ENCODE measurements around the gene FSD1L.

Gene FSD1L

DNA sequence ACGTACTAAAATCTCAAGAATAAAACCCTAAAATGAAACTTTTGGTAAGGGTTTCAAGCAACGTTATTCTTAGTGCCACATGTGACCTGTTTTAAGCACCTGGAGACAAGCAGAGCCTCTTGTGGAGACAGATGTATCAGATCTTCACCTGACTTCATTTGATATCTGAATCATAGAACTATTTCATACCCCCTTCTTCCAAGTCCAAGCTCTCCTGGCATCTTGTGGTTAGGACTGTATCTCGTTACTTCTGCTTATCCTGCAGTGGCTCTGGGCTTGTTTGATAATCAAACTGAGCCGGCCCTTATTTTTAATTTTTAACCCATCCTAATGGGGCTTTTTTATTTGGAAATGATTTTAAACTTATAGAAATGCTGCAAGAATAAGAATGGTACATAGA lies 11.1 kb upstream of the FSD1L start:
- DNase-seq, result no peak

- DNase-seq, result no peak
Measured at GRCh38 chr9:105437704-105438103, 10.1 kb upstream of the FSD1L start.

DNA sequence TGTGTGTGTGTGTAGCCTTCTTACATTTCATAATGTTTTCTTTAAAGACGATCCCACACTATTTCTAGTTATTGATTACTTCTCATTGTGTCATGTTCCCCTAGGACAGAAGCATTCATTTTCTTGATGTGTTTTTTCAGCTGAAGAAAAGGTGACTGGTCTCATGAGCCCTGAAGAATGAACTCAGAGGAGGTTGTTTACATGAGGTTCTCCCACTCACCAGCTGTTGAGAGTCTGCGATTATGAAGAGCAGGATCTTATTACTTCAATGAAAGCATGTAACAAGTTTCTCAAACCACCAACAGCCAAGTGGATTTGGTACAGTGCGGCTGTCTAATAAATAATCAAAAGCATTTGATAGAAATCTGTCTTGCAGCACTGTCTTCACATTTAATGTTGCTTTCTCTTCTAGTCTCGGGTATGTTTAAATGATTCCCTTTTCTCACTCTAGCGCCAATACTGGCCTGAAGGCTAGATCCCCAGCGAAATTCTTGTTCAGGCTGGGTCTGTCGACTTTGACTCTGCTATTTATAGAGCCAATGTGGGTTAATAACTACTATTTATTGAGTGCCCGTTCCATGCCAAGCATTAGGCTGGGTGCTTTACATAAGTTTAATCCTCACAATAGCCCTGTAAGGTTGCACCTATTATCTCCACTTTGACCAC lies 9.6 kb upstream of the FSD1L start:
- DNase-seq, result no peak

DNA sequence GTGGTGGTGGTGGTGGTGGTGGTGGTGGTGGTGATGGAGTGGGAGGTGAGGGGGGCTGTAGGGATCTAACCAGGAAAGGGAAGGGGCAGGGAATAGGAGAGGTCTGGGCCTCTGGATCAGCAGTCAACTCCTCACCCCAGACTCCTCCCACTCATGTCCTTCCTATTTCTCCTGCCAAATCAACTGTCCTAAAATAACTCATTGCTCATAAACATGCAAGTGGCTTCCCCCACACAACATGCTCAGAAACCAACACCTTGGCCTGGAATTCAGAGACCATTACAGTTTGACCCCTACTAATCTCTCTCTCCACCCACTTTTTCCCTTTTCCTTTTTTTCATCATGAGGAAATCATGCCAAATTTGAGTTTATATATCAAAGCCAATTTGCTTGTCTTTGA lies 8.4 kb upstream of the FSD1L start:
- no peak for DNase-seq

- no peak for DNase-seq
Measured at GRCh38 chr9:105441616-105442160, 6.1 kb upstream of the FSD1L start.

DNA sequence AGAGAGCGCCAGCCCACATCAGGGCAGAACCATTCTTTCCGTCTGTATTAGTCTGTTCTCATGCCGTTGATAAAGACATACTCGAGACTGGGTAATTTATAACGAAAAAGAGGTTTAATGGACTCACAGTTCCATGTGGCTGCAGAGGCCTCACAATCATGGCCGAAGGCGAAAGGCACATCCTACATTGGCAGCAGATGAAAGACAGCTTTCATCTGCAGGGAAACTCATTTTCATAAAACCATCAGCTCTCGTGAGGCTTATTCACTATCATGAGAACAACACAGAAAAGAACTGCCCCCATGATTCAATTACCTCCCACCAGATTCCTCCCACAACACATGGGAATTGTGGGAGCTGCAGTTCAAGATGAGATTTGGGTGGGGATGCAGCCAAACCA lies 4.7 kb upstream of the FSD1L start:
- no peak for DNase-seq

DNA sequence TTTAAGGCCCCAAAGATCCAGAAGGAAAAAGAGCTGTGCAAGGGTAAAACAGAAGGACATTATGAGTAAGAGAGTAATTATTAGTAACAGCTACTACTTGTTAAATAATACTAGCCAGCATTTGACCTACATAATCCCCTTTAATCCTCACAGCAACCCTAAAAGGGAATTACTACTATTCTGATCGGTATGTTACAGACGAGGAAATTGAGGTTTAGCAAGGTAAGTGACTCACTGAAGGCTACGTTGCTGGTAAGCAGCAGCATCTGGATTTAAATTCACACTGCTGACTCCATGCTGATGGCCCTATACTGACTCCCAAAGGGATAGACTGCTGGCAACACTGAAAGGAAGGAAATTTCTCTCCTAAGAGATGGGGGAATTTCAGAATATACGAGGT lies 3.7 kb upstream of the FSD1L start:
- DNase-seq, result no peak

DNA sequence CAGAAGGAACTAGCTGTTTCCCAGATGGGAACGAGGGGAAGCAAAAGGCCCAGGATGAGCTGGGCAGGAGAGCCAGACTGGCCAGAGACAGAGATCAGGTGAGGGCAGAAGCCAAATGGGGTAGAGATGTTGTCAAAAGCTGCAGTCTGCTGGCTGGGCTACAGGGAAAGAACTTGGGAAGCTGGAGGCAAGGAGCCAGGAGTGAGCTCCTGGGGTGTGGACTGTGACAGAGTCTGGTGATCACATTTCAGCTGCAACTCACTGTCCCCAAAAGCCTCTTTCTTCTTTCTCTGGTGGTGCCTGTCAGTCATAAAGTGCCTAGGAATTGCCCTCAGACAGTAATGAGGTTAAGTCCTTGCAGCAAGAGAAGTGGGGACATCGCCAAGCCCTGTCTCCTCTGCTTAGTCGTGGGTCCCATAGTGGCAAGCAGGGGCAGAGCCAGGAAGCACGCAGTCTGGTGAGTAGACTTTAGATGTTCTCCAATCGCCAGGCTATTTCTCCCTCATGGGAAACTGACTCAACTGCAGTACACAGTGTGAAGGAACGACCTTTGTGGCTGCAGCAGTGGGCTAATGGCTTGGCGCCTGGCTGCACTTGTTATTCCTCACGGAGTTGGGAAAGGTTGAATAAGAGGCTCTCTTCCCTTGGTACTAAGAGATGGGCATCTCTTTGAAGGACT lies 2.5 kb upstream of the FSD1L start:
- DNase-seq, result no peak

GRCh38 chr9:105447386-105447813 lies 434 bp upstream of the FSD1L start:
- DNase-seq, result no peak

DNA sequence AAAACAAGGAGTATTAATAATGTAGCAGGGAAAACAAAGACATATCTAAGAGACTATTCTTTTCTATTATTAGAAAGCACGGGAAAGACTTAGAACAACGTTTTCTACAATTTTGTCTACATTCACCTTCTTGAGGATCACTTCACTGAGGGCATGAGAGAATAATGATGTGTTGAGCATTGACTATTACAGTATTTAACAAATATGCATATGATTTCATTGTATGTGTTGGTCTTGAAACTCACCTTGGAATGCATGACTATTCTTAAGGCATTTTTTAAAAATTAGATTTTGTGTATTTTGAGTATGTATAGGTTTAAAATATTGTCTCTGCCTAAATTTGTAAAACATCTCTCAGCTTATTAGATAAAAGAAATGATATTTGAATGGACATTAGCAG lies 1.2 kb downstream of the FSD1L start:
- DNase-seq, result no peak

GRCh38 chr9:105452185-105452584 lies 4.4 kb downstream of the FSD1L start:
- no peak for DNase-seq

GRCh38 chr9:105455836-105456475 lies 8.1 kb downstream of the FSD1L start:
- no peak for DNase-seq

DNA sequence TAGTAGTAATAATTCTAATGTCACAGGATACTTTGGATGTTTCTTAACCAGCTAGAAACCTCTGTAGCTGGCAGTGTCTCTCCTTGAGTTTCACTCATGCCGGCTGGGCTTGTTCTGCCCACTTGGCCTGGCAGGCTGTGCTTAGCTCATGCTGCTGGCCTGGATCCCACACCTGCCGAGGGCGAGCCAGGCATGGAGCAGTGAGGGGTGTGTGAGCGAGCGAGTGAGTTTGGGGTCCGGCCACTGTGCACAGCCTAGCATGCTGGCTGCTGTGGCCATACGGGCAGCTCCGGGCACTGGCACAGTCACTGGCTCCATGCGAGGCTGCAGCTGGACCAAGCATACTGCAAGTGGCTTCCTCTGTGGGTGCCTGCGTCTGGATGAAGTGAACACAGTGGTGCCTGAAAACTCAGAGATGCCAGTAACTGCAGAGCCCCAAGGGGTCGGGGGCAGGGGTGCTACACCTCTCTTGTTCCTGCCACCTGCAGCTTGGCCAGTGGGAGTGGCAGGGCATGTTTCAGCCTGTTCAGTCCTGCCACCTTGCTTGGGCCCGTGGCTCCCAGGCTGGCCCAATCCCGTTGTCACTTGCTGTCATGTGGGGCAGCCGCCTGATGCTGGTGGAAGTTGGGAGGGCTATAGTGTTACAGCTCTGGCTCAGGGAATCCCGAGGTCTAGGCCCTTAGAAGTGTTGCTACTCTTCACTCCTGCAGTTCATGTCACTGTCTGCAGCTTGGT lies 9.9 kb downstream of the FSD1L start:
- DNase-seq, result no peak

GRCh38 chr9:105458404-105458803 lies 10.6 kb downstream of the FSD1L start:
- DNase-seq, result no peak

DNA sequence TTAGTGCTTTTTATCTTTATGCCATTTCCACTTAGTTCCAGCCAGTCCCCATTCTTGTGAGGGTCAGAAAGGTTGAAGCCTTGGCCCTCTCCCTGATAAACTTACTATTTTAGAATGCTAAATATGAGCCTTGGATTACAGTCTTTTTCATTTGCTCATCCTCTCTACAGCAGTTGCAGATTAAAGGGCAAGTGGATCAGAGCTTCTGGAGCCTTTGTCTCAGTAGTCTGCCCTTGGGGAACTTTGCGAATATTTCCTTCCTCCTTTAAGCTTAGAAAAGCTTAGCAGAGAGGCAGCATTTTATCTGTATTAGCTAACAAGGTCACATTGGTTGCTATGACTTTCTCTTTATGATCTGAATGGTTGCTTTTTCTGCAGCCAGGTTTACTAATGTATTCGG lies 11.5 kb downstream of the FSD1L start:
- DNase-seq, result no peak

- DNase-seq, result no peak
Measured at GRCh38 chr9:105466898-105467455, 19.1 kb downstream of the FSD1L start.

- DNase-seq, result no peak
Measured at GRCh38 chr9:105468875-105469274, 21.0 kb downstream of the FSD1L start.

- DNase-seq, result no peak
Measured at GRCh38 chr9:105473221-105473620, 25.4 kb downstream of the FSD1L start.

DNA sequence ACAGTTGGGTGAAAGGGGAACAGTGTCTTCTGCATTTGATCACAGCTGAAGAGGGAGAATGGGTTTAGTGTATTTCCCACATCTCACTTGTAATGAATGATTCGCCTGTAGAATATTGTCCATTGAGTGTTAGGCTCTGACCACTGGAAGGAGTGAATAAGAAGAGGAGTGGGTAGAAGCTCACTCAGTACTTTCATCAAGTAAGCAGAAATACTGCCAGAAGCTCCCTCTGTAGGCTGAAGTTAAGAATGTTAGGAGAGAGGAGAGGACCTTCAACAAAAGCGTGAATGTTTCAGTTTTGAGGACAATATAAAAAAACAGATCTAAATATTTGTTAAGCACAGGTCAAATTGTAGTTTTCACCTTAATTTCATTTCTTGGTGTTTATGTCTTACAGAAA lies 27.5 kb downstream of the FSD1L start:
- DNase-seq, result no peak

DNA sequence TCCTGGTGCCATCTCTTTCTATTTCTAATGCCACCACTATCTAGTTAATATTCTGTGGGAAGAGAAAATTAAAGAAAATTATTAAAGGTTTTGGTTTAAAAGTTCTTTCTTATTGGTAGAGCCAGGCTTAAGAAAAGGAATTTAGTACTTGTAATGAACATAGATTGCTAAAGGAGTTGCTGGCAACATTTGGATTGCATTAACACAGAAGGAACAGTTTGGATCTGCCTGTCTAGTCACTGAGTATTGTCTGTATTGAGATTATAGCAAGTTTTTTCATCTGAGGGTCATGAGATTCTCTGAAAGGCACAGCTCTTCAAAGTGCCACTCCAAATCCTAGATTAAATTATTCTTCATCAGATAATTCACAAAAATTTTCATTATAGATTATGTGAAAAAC lies 32.0 kb downstream of the FSD1L start:
- DNase-seq, result no peak

DNA sequence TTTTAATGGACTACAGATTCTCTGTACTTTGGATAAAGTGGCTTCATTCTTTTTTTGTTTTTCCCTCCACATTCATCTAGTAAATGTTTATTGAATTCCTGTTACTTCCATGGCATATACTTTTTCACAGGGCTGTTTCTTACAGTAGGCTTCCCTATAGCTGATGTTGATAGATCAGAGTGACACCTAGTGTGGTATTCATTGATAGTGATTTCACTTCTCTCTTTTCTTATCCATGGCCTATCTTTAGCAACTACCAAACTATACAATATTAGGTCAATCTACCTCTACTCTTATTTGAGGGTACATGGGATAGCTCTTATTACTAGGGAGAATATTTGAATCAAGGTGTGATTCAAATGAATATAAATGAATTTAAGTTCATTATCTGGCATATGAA lies 35.8 kb downstream of the FSD1L start:
- no peak for DNase-seq

DNA sequence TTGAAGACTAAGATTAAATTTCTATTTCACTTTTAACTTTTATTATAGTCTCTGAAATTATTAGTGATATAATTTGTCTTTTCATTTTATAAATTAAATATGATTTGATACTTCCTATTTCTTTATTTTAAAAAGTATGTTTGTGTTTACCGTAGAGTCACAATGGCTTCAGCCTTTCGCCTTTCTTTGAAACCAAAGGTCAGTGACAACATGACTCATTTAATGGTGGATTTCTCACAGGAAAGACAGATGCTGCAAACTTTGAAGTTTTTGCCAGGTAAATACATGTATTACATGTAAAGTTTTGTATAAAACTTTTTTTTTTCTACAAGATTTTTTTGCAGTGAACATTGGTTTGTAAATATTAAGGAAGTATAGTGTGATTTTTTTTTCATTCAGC lies 36.4 kb downstream of the FSD1L start:
- DNase-seq, result no peak

DNA sequence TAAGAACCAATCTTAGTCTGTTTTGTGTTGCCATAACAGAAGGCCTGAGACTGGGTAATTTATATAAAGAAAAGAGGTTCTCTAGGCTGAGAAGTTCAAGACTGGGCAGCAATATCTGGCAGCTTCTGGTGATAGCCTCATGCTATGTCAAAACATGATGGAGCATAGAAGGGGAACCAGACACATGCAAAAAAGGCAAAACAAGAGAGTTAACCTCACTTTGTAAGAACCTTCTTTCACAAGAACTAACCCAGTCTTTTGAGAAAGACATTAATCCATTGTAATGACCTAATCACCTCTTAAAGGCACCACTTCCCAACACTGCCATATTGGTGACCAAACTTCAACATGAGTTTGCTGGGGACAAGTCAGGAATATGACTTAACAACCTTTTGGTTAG lies 37.3 kb downstream of the FSD1L start:
- no peak for DNase-seq

Measured in stimulated activated CD4-positive, alpha-beta T cell treated with anti-CD3 and anti-CD28 coated beads, Interleukin-12 subunit alpha, Interleukin-12 subunit beta, amount 100 ng/mL, for 4 hours (primary cell).